Suprapubic skin (tissue), 4 donors: ENCODE measurements around the gene LYRM4.

Experiments
- POLR2A ChIP-seq, 2 donors: fragments of 450-650 bp; IDR thresholded peaks; one replicate each; pipeline ENCODE4 v1.6.1; 2017; ENCODE audit warnings: antibody characterized with exemption in 2 of 2, mild to moderate bottlenecking in 2 of 2, moderate library complexity in 2 of 2
- POLR2AphosphoS5 ChIP-seq, 3 donors: sonication (generic); formaldehyde crosslinking; IDR thresholded peaks; one replicate each; pipeline ENCODE4 v1.6.1; 2017; ENCODE audit warnings: antibody characterized with exemption in 3 of 3

DNA sequence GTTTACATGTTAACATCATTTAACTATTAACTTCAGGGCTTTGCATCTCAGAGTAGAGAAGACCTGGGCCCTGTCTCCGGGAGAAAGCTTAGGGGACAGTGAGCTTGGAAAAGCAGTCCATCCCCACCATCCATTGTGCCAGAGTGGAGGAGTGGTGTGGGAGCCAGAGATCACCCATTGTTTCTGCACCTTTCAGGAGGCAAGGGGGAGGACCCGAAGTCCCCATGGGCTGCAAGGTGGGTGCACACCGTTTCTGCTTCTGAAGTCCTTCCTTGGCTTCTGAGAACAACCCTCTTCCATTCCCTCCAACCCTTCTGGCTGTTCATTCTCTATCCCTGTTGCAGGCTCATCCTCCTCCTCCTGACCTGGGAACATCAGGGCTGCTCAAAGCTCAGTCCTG lies 179.6 kb downstream of the LYRM4 start:
- no peak for TF ChIP-seq POLR2AphosphoS5 (IDR thresholded peaks at IDR 0.05)
- TF ChIP-seq POLR2A (IDR thresholded peaks at IDR 0.05) = no peak
